HEK293T (cell line): ENCODE measurements around the gene SAYSD1.

Source experiments
- ARNT ChIP-seq: fragments of 450-650 bp; IDR thresholded peaks from 2 replicates; pipeline ENCODE4 v1.6.1; 2017; ENCODE audit warnings: mild to moderate bottlenecking
- BHLHE40 ChIP-seq: fragments of 450-650 bp; IDR thresholded peaks from 2 replicates; pipeline ENCODE4 v1.6.1; 2016; ENCODE audit warnings: mild to moderate bottlenecking, moderate library complexity, borderline replicate concordance
- CTBP1 ChIP-seq: fragments of 450-650 bp; IDR thresholded peaks from 2 replicates; pipeline ENCODE4 v1.6.1; 2016; ENCODE audit warnings: borderline replicate concordance
- FOXA1 ChIP-seq: fragments of 450-650 bp; IDR thresholded peaks from 2 replicates; pipeline ENCODE4 v1.6.1; 2016; ENCODE audit warnings: mild to moderate bottlenecking
- FOXK2 ChIP-seq: fragments of 450-650 bp; IDR thresholded peaks from 2 replicates; pipeline ENCODE4 v1.6.1; 2016; ENCODE audit warnings: mild to moderate bottlenecking
- FOXM1 ChIP-seq: fragments of 450-650 bp; IDR thresholded peaks from 2 replicates; pipeline ENCODE4 v1.6.1; 2017; ENCODE audit warnings: mild to moderate bottlenecking, borderline replicate concordance
- HDGF ChIP-seq: fragments of 450-650 bp; IDR thresholded peaks from 2 replicates; pipeline ENCODE4 v1.6.1; 2017; ENCODE audit warnings: antibody characterized with exemption, borderline replicate concordance
- NFRKB ChIP-seq: fragments of 450-650 bp; IDR thresholded peaks from 2 replicates; pipeline ENCODE4 v1.6.1; 2016; ENCODE audit warnings: mild to moderate bottlenecking, moderate library complexity
- SP1 ChIP-seq: fragments of 450-650 bp; IDR thresholded peaks from 2 replicates; pipeline ENCODE4 v1.6.1; 2017
- SUZ12 ChIP-seq: fragments of 450-650 bp; IDR thresholded peaks from 2 replicates; pipeline ENCODE4 v1.6.1; 2016; ENCODE audit warnings: mild to moderate bottlenecking
- ZNF384 ChIP-seq: fragments of 450-650 bp; IDR thresholded peaks from 2 replicates; pipeline ENCODE4 v1.6.1; 2016
- TF ChIP-seq, protein P1 (sequence below): fragments of 450-650 bp; IDR thresholded peaks from 2 replicates; pipeline ENCODE4 v1.6.1; 2016

DNA sequence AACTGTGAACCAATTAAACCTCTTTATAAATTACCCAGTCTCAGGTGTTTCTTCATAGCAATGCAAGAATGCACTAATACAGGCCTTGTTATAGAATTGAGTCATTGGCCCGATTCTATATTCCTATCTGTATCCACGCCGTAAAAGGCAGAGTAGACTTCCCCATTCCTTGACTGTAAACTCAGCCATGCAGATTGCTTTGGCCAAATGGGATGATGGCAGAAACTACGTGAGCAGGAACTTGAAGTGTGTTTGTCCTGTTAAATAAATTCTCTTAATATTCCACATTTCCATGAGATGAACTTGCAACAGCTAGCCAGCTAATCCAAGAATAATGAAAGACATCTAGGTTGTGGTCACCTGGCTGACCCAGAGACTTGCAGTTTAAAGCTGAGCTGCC lies 3.9 kb upstream of the SAYSD1 start:
- TF ChIP-seq FOXK2 (no peak), BHLHE40 (no peak), ARNT (no peak), CTBP1 (no peak), SP1 (no peak), ZNF384 (no peak), NFRKB (no peak), FOXM1 (no peak), SUZ12 (no peak), FOXA1 (no peak), HDGF (no peak)
- TF ChIP-seq, protein P1, sequence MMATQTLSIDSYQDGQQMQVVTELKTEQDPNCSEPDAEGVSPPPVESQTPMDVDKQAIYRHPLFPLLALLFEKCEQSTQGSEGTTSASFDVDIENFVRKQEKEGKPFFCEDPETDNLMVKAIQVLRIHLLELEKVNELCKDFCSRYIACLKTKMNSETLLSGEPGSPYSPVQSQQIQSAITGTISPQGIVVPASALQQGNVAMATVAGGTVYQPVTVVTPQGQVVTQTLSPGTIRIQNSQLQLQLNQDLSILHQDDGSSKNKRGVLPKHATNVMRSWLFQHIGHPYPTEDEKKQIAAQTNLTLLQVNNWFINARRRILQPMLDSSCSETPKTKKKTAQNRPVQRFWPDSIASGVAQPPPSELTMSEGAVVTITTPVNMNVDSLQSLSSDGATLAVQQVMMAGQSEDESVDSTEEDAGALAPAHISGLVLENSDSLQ, result no peak
